AG10803 (cell line): ENCODE data around the gene B3GNT3.
A peak's percentile ranks its signal among the peaks of the same experiment; 100 is the strongest.

Source experiments
- DNase-seq: peaks from one replicate; pipeline ENCODE4 v3.0.0; 2010; ENCODE audit warnings: low read depth
- H3K4me3 ChIP-seq: 2 replicates; pipeline ENCODE4 v1.5.1; 2011; ENCODE audit warnings: mild to moderate bottlenecking, low read length, control low read depth
- TF ChIP-seq, protein P1 (sequence below): conservative IDR thresholded peaks from 2 replicates; pipeline ENCODE4 v1.5.1; 2011; ENCODE audit warnings: mild to moderate bottlenecking, low read length, control low read depth, inconsistent platforms

Gene B3GNT3

DNA sequence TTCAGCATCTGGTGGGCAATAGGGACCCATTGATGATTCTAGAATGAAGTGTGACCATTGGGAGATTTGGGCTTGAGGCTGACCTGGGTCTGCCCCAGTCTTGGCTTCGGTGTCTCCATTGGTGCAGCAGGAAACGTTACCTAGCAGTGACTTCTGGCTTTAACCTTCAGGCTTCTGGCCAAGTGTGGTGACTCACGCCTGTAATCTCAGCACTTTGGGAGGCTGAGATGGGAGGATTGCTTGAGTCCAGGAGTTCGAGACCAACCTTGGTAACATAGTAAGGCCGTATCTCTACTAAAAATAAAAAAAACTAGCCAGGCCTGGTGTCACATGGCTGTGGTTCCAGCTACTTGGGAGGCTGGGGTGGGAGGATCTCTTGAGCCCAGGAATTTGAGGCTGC lies 36.4 kb upstream of the B3GNT3 start:
- TF ChIP-seq, protein P1, sequence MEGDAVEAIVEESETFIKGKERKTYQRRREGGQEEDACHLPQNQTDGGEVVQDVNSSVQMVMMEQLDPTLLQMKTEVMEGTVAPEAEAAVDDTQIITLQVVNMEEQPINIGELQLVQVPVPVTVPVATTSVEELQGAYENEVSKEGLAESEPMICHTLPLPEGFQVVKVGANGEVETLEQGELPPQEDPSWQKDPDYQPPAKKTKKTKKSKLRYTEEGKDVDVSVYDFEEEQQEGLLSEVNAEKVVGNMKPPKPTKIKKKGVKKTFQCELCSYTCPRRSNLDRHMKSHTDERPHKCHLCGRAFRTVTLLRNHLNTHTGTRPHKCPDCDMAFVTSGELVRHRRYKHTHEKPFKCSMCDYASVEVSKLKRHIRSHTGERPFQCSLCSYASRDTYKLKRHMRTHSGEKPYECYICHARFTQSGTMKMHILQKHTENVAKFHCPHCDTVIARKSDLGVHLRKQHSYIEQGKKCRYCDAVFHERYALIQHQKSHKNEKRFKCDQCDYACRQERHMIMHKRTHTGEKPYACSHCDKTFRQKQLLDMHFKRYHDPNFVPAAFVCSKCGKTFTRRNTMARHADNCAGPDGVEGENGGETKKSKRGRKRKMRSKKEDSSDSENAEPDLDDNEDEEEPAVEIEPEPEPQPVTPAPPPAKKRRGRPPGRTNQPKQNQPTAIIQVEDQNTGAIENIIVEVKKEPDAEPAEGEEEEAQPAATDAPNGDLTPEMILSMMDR, result no peak
- H3K4me3 ChIP-seq, result no peak overlapping the region
- DNase-seq, result no peak

DNA sequence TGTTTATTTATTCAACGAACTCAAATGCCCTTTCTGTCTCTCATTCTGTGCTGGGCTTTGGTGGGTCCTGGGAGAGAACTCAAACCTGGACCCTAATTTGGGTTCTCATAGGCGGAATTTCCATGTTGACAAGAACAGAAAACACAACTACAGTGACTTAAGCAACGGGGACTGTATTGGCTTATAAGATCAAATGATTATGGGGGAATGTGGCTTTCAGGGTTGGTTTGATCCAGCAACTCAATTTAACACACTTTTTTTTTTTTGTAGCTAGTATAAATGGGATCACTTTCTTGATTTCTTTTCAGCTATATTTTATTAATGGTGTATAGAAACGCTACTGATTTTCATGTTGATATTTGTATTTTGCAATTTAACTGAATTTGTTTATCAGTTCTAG lies 33.8 kb upstream of the B3GNT3 start:
- DNase-seq, result no peak
- no peak overlapping the region for H3K4me3 ChIP-seq
- TF ChIP-seq, protein P1, result no peak

DNA sequence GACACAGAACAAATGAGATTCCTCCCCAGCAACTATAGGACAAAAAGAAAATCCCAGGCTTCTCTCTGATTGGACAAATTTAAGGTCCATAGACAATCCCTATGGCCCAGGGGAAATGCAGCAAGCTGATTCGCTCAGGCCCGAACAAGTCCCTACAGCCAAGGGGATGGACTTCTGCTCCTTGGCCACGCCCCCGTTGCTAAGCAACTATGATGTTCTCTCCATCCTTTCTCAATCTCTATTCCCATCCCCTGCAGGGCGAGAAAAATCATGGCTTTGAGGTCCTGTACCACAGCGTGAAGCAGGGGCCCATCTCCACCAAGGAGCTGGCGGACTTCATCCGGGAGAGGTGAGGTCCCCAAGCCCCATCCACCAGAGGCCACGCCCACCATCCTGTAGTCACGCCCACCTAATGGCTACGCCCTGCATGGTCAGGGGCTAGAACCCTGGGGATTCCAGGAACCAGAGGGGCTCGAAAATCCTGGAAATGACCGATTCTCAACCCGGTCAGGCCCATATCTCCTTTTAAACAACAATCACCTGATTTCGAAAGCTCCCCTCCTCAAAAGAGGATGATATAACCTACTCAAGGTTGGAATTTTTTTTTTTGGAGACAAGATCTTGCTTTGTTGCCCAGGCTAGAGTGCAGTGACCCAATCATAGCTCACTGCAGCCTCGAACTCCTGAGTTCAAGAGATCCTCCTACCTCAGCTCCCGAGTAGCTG lies 32.3 kb upstream of the B3GNT3 start:
- no peak overlapping the region for H3K4me3 ChIP-seq
- TF ChIP-seq, protein P1, result no peak
- peak; percentile 35 for DNase-seq

DNA sequence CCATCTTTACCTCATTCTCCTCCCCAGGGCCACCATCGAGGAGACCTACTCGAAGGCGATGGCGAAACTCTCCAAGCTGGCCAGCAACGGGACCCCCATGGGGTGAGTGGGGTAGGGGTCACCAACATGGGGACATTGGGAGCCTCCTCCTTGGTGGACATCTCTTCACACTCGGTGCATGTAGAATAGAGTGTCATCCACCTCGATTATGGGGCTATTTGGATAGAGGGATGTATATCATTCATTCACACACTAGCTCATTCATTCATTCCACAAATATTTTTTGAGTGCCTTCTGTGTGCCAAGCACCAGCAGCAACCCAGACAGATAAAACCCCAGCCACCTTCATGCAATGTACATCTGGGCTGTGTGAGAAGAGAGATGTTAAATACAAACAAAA lies 30.6 kb upstream of the B3GNT3 start:
- H3K4me3 ChIP-seq, result no peak overlapping the region
- TF ChIP-seq, protein P1, result no peak
- no peak for DNase-seq

DNA sequence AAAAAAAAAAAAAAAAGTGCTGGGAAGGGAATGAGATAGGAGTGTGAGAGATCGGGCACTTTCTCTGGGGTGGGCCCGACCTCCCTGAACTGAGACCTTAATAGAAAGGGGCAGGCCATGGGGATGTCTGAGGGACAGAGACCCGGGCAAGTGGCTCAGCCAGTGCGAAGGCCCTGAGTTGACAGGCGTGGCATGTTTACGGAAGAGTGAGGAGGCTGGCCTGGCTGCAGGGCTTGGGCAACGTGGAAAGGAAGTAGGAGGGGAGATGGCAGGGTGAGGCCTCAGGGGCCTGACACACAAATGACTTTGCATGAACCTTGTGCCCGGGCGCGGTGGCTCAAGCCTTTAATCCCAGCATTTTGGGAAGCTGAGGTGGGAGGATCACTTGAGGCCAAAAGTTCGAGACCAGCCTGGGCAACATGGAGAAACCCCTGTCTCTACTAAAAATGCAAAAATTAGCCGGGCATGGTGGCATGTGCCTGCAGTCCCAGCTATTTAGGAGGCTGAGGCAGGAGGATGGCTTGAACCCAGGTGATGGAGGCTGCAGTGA lies 29.8 kb upstream of the B3GNT3 start:
- DNase-seq, result no peak
- TF ChIP-seq, protein P1, result no peak
- no peak overlapping the region for H3K4me3 ChIP-seq

DNA sequence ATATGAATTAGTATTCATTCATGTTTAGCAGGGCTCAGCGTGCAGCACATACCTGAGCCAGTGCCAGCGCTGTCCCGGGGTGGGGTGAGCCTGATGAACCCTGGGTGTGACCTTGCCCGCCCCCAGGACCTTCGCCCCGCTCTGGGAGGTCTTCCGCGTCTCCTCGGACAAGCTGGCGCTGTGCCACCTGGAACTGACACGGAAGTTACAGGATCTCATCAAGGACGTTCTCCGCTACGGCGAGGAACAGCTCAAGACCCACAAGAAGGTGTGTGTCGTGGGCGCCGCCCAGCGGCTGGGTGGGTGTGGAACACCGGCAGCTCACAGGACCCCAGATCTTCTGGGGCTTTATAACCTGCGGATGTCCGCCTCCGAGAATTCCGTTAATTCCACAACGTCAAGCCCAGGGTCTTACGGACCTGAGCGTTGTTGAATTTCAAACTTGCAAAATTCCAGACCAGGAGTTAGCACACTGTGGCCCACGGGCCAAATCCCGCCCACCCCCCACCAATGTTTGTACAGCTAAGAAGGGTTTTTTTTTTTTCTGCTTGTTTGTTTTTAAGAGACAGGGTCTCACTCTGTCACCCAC lies 28.3 kb upstream of the B3GNT3 start:
- peak overlapping the region; percentile 44 for H3K4me3 ChIP-seq
- TF ChIP-seq, protein P1, result peak; percentile 96
- peak; percentile 77 for DNase-seq

DNA sequence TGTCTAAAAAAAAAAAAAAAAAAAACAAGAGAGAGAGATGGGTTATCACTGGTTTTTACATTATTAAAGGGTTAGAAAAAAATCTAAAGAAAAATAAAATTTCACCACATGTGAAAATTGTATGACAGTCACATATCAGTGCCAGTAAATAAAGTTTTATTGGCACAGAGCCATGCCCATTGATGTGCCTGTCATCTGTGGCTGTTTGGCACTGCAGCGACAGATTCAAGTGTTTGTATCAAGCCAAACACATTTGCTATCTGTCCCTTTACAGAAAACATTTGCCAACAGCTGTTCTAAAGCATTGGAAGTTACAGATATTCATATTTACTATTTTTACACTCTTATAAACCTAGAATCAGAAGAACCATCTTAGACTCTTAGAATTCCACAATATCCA lies 27.4 kb upstream of the B3GNT3 start:
- TF ChIP-seq, protein P1, result no peak
- no peak overlapping the region for H3K4me3 ChIP-seq
- DNase-seq, result no peak
